Mucosa of gallbladder (tissue), 1 donor: Measurements from ENCODE around the gene IGF2. TPM values are rescaled to one million over a fixed set of nuclear protein-coding genes. Genes with fewer than 3 reads are reported as not detected.
"Not testable (repeated sequence)": the region's sequence is repeated elsewhere in the genome, so short reads cannot be mapped to it uniquely, and the experiment has no call there.

Source experiments
- DNase-seq: peaks from one replicate; pipeline ENCODE4 v3.0.0-alpha.2; 2020; ENCODE audit warnings: low spot score
- total RNA-seq: library from RNA; stranded (reverse); gene quantifications from one replicate; pipeline ENCODE4 v1.2.1, GENCODE V29; 2021
- donor health status: DM: no; HTN: no; CAD: no.

The IGF2 gene
- total RNA-seq, 1 donor from 2014 or later, result 32.5 TPM

- DNase-seq, result no peak
Observed at GRCh38 chr11:2136952-2137201, 2.3 kb downstream of the IGF2 start.

- no peak for DNase-seq
Observed at GRCh38 chr11:2136209-2136951, 2.8 kb downstream of the IGF2 start.

GRCh38 chr11:2135648-2136201, 3.5 kb downstream of the IGF2 start:
- DNase-seq, result no peak

GRCh38 chr11:2135018-2135569, 4.1 kb downstream of the IGF2 start:
- no peak for DNase-seq

GRCh38 chr11:2134022-2135010, 4.9 kb downstream of the IGF2 start:
- DNase-seq, result no peak

- DNase-seq, result no peak
Observed at GRCh38 chr11:2133241-2134021, 5.8 kb downstream of the IGF2 start.

GRCh38 chr11:2132874-2133240, 6.3 kb downstream of the IGF2 start:
- DNase-seq, result no peak

- DNase-seq, result no peak
Observed at GRCh38 chr11:2132246-2132645, 6.9 kb downstream of the IGF2 start.

- DNase-seq, result no peak
Observed at GRCh38 chr11:2131371-2132236, 7.6 kb downstream of the IGF2 start.

- no peak for DNase-seq
Observed at GRCh38 chr11:2130881-2131352, 8.3 kb downstream of the IGF2 start.

GRCh38 chr11:2129699-2130366, 9.4 kb downstream of the IGF2 start:
- DNase-seq, result no peak

- no peak for DNase-seq
Observed at GRCh38 chr11:2129308-2129698, 9.9 kb downstream of the IGF2 start.

- DNase-seq, result no peak
Observed at GRCh38 chr11:2128511-2129307, 10.5 kb downstream of the IGF2 start.

- no peak for DNase-seq
Observed at GRCh38 chr11:2128130-2128510, 11.1 kb downstream of the IGF2 start.

- DNase-seq, result no peak
Observed at GRCh38 chr11:2127482-2128129, 11.6 kb downstream of the IGF2 start.

- no peak for DNase-seq
Observed at GRCh38 chr11:2126520-2127085, 12.6 kb downstream of the IGF2 start.

GRCh38 chr11:2124736-2125484, 14.3 kb downstream of the IGF2 start:
- DNase-seq, result not testable (repeated sequence)

- no peak for DNase-seq
Observed at GRCh38 chr11:2123628-2123960, 15.6 kb downstream of the IGF2 start.
